NOMO-1 treated with DMSO at 0.1 percent for 48 hours (cell line): ENCODE results near the gene FANCC.
A peak's percentile ranks its signal among the peaks of the same experiment; 100 is the strongest.
"Not testable (repeated sequence)": the region's sequence is repeated elsewhere in the genome, so short reads cannot be mapped to it uniquely, and the experiment has no call there.

Source experiments
- DNase-seq: peaks from one replicate; lab custom pipeline; 2025; ENCODE audit not compliant: unreplicated experiment; lab: John Stamatoyannopoulos, UW

FANCC gene

DNA sequence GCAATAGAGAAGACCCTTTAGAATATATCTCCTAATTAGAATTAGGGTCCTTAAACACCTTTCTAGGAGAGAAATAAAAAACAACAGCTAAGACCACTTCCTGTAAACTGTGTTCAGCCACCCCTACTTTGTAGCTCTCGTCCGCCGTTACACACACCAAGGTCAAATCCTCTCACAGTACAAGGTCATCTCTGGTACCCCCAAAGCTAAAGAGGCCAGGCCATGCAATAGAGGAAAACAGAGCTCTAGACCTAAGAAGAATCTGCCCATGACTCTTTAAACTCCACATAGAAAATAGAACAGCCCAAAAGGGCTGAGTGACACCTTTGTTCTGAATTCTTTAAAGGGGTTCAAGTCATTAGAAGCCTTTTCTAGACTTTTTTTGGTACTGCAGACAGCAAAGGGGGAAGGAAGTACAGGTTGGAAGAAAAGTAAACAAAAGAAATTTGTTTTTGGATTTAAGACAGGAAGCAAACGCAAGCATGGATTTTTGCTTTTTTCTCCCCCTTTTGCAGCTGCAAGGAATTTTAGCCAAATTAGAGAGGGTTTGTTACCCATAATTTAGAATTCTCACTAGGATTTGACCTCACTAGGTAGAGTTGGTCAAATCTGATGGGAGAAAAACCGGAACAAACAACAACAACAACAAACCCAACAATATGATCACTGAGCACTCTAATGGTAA, 13.4 kb upstream of the FANCC start:
- no peak for DNase-seq

DNA sequence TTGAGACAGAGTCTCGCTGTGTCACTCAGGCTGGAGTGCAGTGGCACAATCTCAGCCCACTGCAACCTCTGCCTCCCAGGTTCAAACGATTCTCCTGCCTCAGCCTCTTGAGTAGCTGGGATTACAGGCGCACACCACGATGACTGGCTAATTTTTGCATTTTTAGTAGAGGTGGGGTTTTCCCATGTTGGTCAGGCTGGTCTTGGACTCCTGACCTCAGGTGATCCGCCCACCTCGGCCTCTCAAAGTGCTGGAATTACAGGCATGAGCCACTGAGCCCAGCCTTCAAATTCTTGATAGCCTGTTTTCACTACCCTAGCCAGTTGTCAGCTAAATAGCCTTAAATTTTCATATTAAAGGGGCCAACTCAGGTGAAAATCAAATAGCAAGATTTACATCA, 11.6 kb upstream of the FANCC start:
- DNase-seq: not testable (repeated sequence)

DNA sequence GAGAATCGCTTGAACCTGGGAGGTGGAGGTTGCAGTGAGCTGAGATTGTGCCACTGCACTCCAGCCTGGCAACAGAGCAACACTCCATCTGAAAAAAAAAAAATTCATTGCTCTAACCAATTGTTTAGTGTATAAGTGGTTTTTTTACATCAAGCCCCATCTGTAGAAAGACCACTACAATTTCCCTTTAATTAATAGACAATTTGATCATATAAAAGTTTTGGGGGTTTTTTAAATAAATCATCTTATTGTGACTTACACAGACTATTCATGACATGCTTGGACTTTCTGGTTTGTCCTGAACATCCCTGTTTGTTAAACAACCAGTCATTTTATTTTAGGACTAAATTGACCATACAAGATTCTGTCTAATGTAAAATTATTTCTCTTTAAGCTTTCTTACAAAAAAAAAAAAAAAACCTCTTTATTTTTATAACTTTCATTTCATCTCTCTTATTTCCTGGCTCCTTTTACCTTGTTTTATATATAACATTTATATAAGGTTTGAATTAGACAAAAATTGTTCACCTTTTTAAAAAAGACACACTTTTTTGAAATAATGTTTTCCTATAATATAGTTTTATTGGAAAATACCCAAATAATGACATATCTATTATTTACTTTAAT, 9.8 kb upstream of the FANCC start:
- DNase-seq: no peak

DNA sequence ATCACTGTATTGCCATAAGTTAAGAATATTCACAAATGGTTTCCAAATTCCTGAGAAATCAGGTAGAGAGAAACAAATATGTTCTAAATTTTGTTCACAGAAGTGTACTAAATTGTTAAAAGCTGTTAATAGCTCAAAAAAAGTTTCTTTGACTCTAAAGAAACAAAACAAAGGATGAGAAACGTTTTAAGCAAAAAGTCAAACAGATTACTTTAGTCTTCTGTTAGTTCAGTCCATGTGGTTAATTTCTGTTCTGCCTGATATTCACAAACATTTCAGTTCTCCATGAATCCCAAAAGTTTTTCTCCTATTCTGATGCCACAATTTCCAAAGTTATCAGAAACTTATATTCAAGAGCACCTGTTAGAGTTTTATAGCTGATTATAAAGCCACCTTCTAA, 7.7 kb upstream of the FANCC start:
- DNase-seq: no peak

DNA sequence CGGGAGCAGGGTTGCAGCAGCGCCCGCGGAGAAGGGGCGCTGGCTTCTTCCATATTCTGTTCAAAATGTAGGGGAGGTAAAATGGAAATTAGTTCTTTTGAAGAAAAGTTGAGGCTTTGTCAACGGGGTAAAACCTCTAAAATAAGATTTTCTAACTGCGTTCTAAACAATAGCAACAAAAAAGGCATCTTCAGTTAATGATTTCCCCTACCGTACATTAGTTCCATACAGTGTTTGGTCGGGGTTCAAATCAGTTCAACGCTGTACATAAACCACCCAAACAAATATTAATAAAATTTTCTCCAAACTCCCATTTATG, 343 bp upstream of the FANCC start:
- DNase-seq: no peak

DNA sequence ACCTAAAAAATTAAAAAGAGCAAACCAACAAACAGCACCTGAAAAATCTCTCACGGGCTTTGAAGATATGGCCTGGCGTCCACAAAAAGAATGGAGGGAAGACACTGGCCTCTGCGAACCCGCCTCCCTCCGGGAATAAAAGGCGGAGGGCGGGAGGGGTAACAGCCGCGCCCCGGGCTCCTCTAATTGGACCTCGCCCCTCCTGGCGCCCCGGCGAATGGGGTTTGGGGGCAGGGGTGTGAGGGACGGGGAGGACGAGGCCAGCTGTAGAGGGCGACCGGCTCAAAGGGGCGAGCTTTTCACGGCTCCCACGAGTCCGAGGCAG, 753 bp downstream of the FANCC start:
- peak; percentile 27 for DNase-seq

DNA sequence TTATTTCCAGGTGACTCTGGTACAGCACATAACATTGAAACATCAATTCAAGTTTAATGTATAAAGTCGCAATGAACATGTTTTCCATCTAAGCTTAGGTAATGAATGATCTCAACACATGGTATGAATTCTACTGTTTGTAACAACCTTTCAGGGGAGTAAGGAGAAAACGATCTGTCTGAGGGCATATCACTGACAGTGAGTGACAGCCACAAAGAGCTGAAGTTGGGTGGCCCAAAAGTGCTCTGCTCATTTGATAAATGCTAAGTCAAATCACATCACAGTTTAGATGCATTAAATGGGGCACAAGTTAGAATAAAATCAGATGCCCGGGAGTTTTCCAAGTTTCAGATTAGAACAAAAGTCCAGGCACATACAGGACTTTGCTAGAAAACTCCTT, 1.2 kb downstream of the FANCC start:
- DNase-seq: no peak

DNA sequence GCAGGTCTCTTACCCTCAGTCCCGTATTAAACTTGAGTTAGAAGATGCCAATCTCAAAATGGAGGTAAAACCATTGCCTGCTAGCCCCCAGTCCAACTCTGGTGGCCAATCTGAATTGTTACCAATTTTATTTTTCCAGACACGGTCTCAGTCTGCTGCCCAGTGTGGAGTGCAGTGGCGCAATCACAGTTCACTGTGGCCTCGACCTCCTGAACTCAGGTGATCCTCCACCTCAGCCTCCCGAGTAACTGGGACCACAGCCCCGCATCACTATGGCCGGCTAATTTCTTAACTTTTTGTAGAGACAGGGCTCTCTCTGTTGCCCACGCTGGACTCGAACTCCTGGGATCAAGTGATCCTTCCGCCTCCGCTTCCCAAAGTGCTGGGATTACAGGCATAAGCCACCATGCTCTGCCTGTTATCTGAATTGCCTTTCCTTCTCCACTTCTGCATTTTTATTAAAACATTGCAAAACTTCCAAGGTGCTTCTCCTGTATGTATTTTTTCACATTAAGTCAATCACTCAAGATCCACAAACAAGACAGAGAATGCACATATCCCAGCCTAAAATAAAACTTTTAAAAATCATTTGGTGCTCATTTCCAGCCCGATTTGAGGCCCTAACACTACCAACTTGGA, 2.3 kb downstream of the FANCC start:
- DNase-seq: no peak

DNA sequence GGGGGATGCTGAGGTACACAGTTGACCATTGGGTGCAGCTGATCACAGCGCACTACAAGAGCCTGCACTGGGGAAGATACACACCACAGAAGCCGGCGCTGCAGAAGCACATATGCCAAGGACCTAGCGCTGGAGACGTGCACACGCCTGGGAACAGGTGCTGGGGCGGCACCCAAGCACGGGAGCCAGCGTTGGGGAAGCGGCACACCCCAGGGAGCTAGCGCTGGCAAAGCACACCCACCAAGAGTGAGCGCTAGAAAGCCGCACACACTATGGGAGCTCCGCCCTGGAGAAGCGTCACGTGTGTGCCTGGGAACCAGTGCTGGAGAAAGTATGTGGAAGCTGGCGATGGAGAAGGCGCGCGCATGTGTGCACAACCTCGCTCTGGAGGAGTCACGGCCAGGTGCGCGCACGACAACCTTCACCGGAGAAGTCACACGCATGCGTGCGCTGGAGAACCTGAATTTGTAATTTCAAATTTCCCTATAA, 4.5 kb downstream of the FANCC start:
- no peak for DNase-seq

DNA sequence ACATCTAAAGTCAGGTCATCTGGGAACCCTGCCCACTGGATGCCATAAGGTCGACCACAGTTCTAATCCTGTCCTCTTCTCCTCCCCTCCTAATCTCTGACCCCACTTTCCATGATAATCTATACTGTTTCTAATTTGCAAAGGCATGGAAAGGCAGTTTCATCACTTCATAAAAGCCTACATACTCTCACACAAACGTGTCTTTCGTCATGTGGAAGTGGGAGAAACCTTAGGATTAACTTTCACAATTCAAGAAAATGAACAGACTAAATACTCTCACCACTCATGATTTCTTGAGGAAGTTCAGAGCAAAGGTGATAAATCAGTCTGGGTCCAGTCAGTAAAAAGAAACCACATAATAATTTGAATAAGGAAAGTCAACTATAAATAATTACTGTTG, 5.5 kb downstream of the FANCC start:
- DNase-seq: peak; percentile 74

DNA sequence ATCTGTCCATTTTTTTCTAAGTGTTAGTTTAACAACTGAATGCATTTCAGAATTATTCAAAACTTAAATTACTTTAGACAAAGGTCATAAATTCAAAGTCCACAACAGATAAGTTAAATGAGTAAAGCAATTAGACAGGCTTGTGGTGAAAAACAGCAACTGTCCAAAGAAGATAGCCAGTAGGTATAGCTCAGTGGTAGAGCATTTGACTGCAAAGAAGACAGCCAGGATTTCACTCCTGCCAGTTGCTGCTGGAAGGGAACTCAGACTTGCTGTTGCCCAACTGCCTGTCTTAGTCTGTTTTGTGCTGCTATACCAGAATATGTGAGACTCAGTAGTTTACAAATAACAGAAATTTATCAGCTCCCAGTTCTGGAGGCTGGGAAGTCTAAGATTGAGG, 10.0 kb downstream of the FANCC start:
- no peak for DNase-seq

DNA sequence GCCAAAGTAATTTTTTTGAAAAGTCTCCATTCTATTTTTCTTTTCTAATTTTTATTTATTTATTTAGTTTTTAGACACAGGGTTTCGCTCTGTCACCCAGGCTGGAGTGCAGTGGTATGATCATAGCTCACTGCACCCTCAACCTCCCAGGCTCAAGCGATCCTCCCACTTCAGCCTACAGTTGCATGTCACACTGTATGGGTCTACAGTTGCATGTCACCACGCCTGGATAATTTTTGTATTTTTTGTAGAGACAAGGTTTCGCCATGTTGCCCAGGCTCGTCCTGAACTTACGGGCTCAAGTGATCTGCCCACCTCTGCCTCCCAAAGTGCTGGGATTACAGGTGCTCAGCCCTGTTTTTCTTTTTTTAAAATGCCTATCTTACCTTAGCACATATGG, 10.7 kb downstream of the FANCC start:
- no peak for DNase-seq

DNA sequence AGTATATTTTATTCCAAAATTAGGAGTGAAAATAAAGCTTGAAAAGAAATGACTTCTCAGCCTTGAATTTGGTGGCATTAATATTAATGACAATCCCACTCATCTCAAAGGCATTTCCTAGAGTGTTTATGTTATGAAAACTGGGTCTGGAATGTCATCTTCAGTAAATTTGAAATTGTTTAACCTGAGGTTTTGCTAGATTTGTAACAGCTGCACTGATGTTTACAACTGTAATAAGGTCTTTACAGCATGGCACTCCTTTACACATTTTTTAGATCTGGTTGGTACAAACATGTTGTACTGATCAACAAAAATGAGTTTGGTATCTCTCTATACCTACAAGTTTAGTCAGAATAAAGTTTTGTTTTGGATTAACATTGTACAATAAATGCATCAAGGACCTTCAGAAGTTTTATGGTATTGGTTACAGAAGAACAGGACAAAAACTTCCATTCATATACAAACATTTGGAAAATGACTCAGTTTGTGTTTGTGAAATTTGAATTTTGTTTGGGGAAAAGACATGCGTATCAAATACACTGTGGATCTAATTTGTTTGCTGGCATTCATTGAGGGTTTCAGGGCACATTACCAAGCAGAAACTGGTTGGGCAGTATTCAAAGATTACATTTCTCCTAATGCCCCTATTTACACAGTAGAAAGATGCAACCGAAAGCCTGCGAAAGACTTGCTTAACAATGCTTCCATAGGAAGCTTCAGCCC, 11.6 kb downstream of the FANCC start:
- no peak for DNase-seq

DNA sequence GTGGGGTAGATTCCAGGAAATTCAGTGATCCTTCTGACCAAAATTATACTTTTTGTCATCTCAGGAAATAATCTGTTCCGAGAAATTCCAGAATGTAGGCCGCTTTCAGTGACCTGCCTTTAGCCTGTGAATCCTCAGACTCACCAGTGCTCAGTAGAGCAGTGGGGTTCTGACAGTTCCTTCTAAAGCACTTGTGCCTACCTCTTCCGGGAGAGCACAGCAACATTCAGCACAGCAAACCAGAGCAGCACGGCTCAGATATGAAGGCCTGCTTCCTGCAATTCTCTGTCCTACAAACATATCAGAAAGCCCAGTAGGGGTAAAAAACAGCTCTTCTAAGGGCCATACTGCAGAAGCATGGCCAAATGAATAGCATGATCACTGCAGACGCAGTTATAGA, 15.0 kb downstream of the FANCC start:
- DNase-seq: no peak

DNA sequence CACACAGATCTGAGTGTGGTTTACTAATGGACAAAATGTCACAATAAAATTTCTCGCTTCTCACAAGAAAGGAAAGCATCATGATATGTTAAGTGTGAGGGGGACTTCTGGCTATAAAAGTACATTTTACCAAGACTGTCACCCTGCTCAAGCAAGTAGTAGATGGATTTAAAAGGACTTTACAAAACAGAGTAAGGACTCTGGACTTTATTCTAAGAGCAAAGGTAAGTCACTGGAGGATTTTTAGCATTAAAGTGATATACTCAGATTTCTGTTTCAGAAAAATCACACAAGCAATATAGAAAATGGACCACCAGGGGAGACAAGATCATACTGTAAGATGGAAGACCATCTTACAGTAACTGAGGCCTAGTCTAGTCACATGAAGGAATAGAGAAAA, 19.7 kb downstream of the FANCC start:
- DNase-seq: no peak

DNA sequence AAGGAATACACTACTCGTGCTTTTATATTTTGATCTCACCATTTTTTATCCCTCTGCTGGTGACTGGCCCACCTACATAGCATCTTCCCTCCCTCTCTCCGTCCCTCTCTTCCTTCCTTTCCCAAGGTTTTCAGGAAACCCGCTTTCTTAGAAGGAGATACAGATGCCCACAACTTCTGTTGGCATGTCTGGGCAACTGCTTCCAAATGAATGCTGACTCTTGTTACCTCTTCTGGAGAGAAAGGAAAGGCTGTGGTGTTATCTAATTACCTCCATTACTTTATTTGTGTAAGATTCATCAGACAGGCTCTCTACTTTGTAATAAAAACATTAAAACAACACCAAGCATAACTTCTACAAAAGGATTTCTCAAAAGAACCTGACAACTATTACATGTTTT, 20.2 kb downstream of the FANCC start:
- no peak for DNase-seq

DNA sequence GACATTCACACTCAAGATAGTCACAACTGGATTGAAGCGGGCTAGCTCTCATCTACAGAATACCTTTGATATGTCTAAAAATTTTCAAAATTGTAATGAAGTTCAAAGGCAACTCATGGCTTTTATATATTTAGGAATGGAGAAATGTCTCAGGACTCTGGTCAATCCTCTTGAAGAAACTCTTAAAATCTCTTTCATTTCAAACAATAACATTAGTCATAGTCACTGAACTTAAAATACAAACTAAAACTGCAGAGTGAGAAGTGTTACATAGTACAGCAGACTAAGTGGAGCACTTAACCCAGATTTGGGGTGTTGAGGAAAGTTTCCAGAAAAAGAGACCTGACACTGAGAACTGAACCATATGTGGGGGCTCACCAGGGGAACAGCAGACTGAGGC, 20.7 kb downstream of the FANCC start:
- DNase-seq: no peak

DNA sequence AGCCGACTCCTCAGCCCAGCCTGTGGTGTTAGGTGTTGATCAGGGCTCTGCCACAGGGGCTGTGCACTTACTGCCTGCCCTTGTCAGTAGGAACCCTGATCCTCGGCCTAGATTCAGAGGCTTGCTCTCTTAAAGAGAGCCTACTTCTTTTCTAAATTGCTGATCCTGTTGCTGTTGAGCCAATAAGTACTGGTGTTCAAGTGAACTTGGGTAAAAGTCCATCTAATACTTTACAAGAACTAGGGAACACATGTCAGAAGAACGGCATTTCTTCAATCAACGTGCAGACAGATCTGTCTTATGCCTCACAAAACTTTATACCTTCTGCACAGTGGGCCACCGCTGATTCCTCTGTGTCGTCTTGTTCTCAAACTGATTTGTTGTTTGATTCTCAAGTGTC, 24.2 kb downstream of the FANCC start:
- not testable (repeated sequence) for DNase-seq

DNA sequence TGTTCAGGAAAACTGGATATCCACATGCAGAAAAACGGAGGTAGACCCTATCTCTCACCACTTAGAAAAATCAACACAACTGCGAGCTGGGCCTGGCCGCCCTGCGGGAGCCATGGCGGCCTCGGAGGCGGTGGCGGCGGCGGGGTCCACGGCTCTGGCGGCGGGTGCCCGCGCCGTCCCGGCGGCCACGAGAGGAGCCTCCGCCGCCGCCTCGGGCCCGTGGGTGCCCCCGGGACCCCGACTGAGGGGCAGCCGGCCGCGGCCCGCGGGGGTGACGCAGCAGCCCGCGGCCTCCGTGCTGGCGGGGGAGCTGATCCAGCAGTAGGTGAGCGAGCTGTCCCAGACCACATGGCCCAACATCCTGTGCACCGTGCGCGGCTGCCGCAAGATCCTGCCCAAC, 25.3 kb downstream of the FANCC start:
- DNase-seq: no peak

DNA sequence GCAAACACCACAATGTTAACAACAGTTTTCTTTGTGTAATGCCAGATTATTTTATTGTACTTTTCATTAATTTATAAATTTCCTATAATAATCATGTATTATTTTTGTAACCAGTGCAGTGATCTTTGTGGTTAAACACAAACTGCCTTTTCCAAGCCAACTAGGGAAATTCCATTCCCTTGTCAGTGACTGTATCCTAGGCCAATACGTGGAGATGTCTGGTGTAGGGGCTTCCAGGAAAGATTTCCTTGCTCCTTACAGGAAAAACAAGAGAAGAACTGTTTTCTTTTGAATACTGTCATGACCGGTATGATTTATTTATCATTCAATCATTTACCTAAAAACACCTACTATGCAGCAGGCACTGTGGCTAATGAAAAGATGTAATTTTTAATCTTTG, 31.4 kb downstream of the FANCC start:
- no peak for DNase-seq

DNA sequence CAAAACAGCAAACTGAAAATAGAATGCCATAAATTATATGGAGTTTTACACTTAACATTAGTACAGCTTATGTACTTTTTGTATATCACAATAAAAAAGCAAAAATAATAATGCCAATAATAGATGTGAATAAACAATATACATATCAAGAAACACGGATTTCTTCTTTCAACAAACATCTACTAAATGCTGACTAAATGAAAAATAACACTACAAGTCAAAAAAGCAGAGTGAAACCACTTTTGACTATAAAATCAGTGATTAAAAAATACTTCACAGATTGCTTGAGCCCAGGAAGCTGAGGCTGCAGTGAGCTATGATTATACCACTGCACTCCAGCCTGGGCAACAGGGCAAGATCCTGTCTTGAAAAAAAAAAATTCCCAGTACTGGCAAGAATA, 32.2 kb downstream of the FANCC start:
- no peak for DNase-seq
